NCI-H1048 (cell line): ENCODE measurements around the gene MCC.

ENCODE experiments used
- DNase-seq: peaks from one replicate; lab custom pipeline; 2025; lab: John Stamatoyannopoulos, UW

MCC gene

DNA sequence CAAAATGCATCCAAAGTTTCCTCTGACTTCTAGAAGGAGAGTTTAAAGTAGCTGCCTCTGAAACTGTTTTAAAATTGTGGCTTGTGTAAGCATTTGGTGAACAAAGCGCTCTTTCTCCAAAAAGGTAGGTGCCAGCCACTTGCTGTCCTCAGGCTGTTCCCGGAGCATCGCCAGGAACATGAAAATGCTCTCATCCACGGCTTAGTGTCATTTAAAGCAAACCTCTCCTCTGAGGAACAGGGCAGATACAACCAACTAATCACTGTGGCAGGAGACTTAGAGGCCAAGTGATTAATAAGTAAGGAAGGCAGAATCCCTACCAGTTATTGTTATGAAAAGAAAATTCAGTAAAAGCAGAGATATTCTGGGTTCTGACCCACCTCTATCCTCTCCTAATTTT lies 346.1 kb downstream of the MCC start:
- no peak for DNase-seq

DNA sequence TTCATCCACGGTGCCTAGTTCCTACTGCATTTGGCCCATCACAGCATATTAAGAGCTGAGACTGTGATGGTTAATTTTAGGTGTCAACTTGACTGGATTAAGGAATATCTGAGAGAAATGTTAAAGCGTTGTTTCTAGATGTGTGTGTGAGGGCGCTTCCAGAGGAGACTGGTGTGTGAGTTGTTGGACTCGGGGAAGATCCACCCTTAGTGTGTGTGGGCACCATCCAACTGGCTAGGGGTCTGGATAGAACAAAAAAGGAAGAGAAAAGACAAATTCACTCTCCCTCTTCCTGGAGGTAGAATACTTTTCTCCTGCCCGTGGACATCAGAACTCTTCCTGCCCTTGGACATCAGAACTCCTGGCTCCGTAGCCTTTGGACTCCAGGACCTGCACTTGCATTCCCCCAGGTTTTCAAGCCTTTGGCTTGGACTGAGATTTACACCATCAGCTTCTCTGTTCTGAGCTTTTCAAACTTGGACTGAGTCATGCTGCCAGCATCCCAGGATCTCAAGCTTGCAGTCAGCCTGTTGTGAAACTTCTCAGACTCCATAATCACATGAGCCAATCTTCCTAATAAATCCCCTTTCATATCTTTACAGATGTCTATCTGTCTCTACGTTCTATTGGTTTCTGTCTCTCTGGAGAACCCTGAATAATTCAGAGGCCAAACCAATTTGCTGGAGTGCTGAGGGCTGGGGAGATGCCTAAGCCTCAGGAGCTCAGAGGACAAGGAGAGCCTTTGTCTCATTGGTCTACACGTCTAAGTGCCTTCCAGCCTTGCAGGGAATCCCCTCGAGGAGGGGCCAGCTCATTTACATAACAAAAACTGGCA lies 347.2 kb downstream of the MCC start:
- no peak for DNase-seq

DNA sequence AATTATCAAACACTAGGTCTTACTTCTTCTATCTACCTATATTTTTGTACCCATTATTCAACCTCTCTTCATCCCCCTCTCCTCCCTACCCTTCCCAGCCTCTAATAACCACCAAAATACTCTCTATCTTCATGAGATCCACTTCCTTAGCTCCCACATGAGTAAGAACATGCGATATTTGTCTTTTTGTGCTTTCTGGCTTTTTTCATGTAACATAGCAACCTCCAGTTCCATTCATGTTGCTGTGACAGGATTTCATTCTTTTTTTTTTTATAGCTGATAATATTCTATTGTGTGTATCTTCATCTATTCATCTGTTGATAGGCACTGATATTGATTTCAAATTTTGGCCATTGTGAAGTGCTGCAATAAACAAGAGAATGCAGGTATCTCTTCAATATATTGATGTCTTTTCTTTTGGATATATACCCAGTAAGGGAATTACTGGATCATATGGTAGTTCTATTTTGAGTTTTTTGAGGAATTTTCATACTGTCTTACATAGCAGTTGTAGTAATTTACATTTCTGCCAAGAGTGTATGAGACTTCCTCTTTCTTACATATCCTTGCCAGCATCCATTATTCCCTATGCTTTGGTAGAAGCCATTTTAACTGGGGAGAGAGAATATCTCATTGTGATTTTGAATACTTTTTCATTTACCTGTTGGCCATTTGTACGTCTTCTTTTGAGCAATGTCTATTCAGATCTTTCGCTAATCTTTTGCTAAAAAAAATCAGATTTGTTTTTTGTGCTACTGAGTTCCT lies 354.9 kb downstream of the MCC start:
- DNase-seq = no peak

DNA sequence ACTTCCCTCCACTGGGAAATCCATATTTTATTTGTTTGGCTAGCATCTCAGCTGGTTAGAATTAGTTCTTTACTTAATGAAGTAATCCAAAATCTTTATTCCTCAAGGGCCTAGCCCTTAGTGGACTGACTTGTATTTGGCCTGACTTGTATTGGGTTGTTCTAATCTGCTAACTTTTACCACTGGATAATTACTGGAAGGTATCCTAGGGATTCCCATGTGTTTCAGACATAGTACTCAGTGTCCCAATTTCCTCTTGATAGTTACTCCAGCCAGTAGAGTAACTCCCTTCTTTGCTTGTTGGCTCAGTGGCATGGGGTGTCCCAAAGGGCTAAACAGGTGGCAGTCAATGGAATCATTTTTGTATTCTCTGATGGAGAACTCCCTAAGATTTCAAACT lies 355.7 kb downstream of the MCC start:
- DNase-seq = no peak

DNA sequence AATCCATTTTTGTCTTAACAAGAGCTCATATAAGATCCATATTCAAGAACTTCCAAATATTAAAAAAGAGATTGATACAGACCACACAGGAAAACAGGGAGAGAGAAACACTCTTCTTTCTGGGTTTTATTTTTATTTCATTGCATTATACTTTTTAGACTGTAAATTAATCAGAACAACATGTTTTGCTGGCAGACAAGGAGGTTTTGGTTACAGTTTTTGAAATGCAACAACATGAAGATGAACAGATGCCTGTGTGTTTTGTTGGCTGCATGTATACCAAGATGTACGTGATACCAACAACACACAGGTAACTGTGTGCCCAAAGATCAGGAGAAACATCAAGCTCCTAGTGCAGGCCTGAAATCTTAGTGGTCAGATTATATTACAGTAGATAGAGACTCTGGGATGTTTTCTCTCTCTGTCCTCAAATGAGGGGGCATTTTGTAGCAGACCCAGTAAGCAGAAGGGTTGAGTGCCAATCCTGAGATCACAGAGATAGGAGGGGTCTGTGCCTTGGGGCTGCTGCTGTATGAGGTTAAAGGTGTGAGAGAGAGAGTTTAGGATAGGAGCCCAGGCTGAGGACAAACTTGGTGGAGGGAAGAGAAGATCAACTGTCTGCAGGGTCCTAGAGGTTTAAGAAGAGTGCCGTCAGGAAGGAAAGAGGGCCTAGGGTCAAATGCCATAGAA lies 359.5 kb downstream of the MCC start:
- DNase-seq = no peak

DNA sequence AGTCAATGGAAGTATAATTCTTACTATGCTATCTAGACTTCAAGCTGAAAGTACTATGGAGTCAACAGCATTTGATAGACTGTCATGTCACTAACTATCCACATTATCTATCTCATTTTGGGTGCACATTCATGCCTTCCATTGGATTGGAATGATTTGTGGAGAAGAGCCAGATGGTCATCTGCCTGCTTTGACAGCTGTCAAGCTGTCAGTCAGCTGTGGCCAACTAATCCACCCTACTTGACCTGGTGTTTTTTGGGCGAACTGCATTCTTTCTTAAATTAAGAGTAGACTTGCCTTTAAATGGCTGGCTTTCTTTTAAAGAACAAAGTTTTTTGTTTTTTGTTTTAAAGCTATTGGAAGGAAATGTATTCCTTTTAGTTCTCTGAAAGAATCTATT lies 360.2 kb downstream of the MCC start:
- DNase-seq = no peak

DNA sequence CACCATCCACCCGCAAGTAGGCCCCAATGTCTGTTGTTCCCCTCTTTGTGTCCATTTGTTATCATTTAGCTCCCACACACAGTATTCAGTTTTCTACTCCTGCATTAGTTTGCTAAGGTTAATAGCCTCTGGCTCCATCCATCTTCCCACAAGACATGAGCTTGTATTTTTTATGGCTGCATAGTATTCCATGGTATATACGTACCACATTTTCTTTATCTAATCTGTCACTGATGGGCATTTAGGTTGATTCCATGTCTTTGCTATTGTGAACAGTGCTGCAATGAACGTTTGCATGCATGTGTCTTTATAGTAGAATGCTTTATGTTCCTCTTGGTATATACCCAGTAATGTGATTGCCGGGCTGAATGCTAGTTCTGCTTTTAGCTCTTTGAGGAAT lies 361.2 kb downstream of the MCC start:
- DNase-seq = no peak

DNA sequence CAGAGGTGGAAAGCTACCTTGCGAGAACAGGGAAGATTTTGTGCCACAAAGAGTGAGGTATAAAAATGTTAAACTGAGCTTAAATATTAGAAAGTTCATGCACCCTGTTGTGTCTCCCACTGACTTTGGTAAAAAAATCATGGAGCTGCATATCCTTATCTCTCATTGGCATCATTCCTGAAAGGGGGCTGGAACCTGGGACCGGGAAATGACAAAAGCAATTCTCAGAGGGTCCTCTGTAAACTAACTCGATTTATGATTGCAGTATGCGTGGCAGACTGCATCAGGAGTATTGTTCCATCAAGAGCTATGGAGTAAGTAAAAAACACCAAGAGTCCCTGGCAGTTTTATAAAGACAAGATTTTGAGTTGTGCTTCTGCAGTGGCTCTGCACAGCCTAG lies 362.9 kb downstream of the MCC start:
- DNase-seq = no peak

DNA sequence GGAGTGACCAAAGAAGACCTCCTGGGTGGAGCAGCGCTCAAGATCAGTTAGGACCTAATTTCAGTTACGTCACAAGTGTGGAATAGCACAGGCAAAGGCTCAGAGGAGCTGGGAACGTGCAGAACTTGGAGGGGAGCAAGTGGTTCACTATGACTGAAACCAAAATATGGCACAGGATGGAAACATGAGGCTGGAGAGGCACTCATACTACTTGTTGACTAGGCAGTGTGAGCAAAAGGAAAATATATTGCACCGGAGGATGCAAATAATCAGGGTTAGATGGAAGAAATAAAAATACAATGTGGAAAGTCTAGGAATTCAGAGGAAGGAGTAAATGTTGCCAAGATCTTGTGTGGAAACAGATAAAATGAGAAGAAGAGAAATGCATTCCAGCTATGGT lies 363.3 kb downstream of the MCC start:
- no peak for DNase-seq

DNA sequence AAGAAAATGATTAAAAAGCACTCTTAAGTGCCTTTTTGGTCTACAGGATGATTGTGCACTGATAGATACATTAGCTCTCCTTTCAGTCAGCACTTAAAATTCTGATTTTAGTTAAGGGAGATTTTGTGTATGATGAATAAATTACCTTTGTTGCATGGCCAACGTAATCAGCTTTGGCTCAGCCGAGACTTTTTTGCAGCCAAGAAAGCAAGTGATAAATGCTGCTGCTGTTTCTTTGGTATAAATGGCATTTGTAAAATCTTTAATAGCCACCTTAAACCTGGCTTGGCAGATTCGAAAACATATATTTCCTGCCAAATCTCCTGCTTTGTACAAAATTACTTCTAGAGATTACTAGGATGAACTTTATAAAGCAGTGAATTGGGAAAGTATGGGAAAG lies 364.0 kb downstream of the MCC start:
- no peak for DNase-seq

DNA sequence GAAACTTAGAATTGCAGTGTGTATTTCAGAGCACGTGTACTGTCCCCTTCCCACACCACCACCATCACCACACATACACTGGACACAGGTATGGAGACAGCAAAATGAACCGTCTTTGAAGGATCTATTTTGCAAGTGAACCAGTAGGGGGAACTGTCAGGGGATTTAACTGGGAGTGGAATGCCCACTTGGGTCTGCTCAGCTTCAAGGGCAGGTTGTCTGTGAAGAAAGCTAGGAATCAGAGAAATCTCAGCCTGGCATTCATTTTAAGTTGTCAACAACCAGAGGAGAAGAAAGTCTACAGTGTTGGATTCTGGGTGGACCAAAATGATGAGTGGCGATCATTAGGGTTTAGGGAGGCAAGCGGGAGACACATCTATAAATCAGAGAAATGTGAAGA lies 364.6 kb downstream of the MCC start:
- DNase-seq = no peak

DNA sequence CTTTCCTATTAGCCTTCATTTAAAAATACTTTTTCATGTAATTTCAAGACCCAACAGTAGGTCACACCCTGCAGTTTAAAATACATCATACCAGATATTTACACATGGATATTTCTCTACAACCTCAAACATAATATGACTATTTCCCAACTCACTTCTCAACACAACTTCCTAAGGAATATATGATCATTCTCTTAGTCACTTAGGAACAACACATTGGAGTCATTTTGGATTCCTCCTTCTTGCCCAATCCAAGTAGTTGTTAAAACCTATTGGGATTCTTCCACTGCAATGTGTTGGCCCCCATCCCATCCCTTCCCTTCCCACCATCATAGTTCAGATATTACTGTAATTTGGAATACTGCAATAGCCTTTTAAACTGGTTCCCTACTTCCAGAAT lies 366.2 kb downstream of the MCC start:
- DNase-seq = no peak

DNA sequence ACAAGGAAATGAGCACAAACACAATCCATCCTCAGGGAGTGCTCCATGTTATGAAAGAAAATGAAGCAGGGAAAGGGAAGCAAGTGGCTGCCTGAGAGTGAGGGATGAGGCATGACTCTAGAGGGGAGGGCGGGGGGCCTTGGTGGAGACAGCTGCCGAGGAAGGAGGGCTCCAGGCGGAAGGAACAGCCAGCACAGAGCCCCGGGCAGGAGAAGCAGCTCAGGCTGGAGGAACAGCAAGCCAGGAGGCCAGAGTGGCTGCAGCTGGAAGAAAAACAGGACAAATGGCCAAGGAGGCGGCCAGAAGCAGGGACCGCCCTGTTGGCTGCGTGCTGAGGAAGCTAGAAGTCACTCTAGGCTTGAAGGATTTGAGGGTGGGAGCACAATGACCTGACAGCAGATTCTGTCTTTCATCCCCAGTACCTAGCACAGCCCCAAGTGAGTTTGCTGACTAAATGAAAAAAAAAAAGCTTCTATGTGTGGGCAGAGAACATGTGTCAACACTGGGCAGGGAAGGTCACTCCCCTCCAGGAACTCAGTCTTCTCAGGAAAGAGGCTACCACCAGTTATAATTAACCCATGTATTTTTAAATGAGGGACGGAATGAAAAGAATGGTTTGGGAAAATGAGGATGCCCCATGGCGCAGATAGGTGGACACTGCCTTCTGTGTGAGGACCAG lies 368.9 kb downstream of the MCC start:
- DNase-seq = no peak

DNA sequence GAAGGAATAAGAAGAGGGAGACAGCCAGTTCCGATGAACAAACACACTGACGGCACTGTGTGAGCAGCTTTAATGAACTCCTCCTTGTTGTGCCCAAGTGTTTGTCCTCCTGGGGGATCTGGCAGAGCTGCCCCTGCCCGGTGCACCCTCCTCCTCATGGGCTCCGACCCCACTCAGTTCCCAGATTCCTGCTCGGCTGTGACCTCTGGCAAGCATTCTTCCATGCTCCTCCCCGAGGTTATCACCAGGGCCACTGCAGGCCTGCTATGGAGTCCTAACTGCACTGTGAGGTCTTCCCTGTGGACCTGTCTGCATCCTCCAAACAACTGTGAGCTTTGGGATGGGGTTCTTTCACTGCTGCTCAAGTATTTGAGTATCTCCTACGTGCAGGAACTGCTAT lies 369.5 kb downstream of the MCC start:
- DNase-seq = no peak

DNA sequence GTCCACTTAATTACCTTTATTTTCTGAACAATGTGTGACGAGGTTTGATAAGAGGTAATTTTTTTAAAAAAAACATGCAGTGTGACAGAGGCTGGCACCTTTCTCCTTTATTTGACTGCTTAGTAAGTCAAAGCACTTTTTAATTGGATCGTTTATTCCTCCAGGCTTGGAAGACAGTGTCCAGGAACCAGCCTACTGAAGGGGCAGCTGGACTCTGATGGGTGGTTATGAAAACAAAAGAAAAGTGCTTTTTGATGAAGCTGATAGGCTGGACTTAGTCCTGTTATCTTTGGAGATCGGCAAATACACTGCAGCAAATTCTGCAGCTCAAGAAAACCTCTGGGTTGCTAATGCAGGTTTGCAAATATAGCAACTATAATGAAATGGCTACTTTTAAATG lies 370.0 kb downstream of the MCC start:
- no peak for DNase-seq

DNA sequence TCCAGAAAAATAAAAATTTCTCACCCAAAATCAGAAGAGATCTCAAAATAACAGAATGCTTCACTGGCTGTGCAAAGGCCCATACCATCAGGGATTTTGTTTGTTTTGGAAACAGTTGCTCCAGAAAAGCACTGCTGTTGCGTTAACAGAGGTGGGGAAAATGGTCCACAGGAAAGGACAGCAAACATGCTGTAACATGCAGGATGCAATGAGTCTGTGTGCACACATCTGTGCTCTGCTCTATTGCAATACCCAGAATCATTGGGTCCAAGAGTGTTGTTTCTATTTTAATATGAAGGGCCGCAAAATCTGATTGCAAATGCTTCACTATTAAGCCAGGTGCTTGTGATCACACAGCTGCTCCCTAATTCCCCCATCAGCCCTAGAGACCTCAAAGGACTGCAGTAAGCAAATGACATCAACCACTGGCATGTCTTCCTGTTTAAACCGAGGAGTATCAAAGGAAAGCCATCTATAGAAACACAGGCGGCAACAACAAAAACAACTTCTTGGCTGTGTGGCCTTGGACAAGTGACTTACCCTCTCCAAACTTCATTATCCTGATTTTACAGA lies 370.6 kb downstream of the MCC start:
- no peak for DNase-seq

DNA sequence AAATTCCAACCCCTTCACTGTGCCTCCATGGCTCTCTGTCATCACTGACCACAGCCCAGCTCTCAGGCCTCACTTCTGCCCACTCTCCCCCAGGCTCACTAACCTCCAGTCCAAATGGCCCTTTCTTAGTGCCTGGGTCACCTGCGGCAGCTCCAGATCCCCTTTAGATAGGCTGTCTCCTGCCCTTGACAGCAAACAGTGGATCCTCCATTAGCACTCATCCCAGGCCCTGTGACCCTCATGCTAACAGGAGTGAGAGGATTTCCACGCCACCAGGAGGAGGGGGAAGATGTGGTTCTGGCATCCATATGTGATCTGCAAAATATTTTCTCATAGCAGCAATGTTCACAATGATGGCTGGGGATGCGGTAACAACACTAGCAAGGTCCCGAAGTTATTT lies 372.3 kb downstream of the MCC start:
- DNase-seq = no peak

DNA sequence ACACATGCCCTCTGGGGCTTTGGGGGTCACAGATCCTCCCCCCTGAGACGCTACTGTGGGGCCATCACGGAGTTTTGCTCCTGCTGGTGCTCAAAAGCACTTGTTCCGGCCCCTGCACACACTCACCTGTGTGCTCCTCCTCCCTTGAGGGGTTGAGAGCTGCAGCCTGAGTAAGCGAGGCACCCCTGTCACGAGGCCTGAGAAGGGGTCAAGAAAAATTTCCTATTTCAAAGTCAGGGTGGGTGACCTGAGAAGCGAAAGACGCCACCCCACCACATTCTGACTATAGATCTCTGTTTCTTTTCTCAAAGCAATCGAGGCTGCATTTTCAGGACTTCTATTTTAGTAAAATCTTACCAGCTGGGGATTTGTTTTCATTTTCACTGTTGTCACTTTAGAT lies 373.2 kb downstream of the MCC start:
- DNase-seq = no peak

DNA sequence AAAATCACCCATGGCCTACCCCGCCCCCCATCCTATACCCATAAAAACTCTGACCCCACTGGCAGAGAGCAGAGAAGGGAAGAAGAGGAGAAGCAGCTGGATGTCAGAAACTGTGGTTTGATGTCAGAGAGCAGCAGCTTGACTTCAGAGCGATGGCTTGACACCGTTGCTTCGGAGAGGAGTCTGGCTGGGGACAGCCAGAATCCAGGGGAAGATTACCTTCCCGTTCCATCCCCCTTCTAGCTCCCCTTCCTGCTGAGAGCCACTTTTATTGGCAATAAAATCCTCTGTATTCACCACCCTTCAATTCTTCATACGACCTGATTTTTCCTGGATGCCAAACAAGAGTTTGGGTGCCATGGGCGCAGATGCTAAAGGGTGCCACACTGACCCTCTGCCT lies 373.7 kb downstream of the MCC start:
- no peak for DNase-seq

DNA sequence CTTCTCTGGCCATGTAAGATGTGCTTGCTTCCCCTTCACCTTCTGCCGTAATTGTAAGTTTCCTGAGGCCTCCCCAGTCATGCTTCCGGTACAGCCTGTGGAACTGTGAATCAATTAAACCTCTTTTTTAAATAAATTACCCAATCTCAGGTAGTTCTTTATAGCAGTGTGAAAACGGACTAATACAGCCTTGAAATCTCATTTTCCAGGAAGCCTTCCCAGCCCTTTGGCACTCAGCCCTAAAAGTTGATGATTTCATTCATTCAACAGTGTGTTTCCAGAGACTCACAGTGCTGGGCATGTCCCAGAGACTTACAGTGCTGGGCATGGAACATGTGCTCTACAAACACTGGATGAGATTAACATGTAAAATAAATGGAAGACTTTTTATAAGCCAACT lies 375.8 kb downstream of the MCC start:
- DNase-seq = no peak

DNA sequence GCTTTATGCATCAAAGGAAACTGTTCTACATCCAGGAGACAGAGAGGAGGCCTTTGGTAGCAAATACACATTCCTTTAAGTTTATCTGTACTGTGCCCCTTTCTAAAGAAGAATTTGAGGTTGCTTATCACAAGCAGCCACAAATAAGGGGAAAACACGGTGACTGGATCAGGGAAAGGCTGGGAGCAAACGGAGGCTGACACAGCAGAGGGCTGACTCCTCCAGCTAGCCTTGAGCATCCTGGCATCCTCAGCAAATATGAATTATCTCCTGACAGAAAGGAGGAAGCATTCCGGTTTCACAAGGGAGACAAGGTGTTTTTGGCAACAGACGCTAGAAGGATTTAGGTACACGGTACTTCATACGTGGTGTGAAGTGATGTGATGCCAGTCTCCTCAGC lies 378.1 kb downstream of the MCC start:
- no peak for DNase-seq

DNA sequence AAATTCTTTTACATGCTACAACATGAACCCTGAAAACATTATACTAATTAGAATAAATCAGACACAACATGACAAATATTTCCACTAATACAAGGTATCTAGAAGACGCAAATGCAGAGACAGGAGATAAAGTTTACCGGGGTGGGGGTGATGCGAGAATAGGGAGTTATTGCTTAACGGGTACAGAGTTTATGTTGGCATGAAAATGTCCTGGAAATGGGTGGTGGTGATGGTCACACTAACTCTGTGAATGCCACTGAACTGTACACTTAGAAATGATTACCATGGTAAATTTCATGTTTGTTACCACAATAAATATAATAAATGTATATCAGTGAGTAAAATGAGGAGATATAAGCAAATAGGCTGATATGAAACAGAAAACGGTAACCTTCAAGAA lies 378.9 kb downstream of the MCC start:
- DNase-seq = no peak
